GM06990 (cell line): ENCODE measurements around the gene CEBPA.
A peak's percentile ranks its signal among the peaks of the same experiment; 100 is the strongest.

Experiments
- DNase-seq: peaks from one replicate; pipeline ENCODE4 v3.0.0-alpha.2; 2011; ENCODE audit not compliant: insufficient read length; ENCODE audit errors: extremely low read depth
- H3K27me3 ChIP-seq: replicated peaks from 2 replicates; pipeline ENCODE4 v1.6.0; 2011; ENCODE audit warnings: low read length; ENCODE audit not compliant: control insufficient read depth, insufficient read depth
- H3K36me3 ChIP-seq: 2 replicates; pipeline ENCODE4 v1.5.1; 2011; ENCODE audit warnings: low read length; ENCODE audit not compliant: control insufficient read depth, insufficient read depth
- H3K4me3 ChIP-seq: replicated peaks from 2 replicates; pipeline ENCODE4 v1.5.1; 2011; ENCODE audit warnings: low read depth, mild to moderate bottlenecking, control low read depth, low read length
- CTCF ChIP-seq: IDR thresholded peaks from 2 replicates; pipeline ENCODE4 v1.5.1; 2011; ENCODE audit warnings: low read length, control low read depth, mild to moderate bottlenecking, inconsistent platforms; ENCODE audit not compliant: insufficient read depth, poor library complexity, severe bottlenecking

The CEBPA gene

GRCh38 chr19:33312065-33312464 is 9.7 kb upstream of the CEBPA start:
- Histone ChIP-seq H3K27me3 (no peaks in the 10 kb centered on the region), H3K4me3 (no peak overlapping the region), H3K36me3 (no peaks in the 10 kb centered on the region)
- no peak for DNase-seq
- TF ChIP-seq CTCF, result no peak

GRCh38 chr19:33311326-33311682 is 9.0 kb upstream of the CEBPA start:
- no peak overlapping the region for H3K4me3 ChIP-seq
- TF ChIP-seq CTCF, result peak; percentile 47
- no peaks in the 10 kb centered on the region for H3K27me3 ChIP-seq
- no peaks in the 10 kb centered on the region for H3K36me3 ChIP-seq
- DNase-seq, result no peak

GRCh38 chr19:33310606-33311325 is 8.4 kb upstream of the CEBPA start:
- Histone ChIP-seq H3K27me3 (no peaks in the 10 kb centered on the region), H3K4me3 (no peak overlapping the region), H3K36me3 (no peaks in the 10 kb centered on the region)
- no peak for DNase-seq
- TF ChIP-seq CTCF, result no peak

GRCh38 chr19:33309826-33310225 is 7.5 kb upstream of the CEBPA start:
- Histone ChIP-seq H3K27me3 (no peaks in the 10 kb centered on the region), H3K4me3 (no peak overlapping the region), H3K36me3 (no peaks in the 10 kb centered on the region)
- DNase-seq, result no peak
- no peak for TF ChIP-seq CTCF

- Histone ChIP-seq H3K36me3 (no peaks in the 10 kb centered on the region), H3K4me3 (no peak overlapping the region), H3K27me3 (no peaks in the 10 kb centered on the region; the same call in 1 of the 2 replicates)
- TF ChIP-seq CTCF, result no peak
- no peak for DNase-seq
Measured at GRCh38 chr19:33306853-33307792, 4.8 kb upstream of the CEBPA start.
